GM23248 (cell line): ENCODE data around the gene CCDC69.

Source experiments
- EZH2 ChIP-seq: fragments of 200-600 bp; sonication (generic); IDR thresholded peaks from 2 replicates; pipeline ENCODE4 v1.6.1; 2018; ENCODE audit warnings: antibody characterized with exemption, mild to moderate bottlenecking; ENCODE audit not compliant: insufficient read depth, poor library complexity, severe bottlenecking
- EZH2phosphoT487 ChIP-seq: fragments of 200-600 bp; sonication (generic); IDR thresholded peaks from 2 replicates; pipeline ENCODE4 v1.6.1; 2018; ENCODE audit warnings: antibody characterized with exemption, moderate library complexity, mild to moderate bottlenecking, low read depth; ENCODE audit not compliant: insufficient read depth

- TF ChIP-seq EZH2phosphoT487 (no peak), EZH2 (no peak)
Observed at GRCh38 chr5:151143645-151144044, 80.2 kb downstream of the CCDC69 start.
